Mesendoderm (in vitro differentiated cells): ENCODE results near the gene SNPH.

Source experiments
- DNase-seq: peaks from one replicate; pipeline ENCODE4 v3.0.0; 2013
- H2AK5ac ChIP-seq: 2 replicates; pipeline ENCODE4 v1.6.1; 2013; ENCODE audit warnings: low read length, inconsistent platforms
- H2BK120ac ChIP-seq: 2 replicates; pipeline ENCODE4 v1.6.1; 2013; ENCODE audit warnings: low read depth, mild to moderate bottlenecking, low read length, moderate library complexity, mixed read lengths
- H2BK15ac ChIP-seq: replicated peaks from 2 replicates; pipeline ENCODE4 v1.6.1; 2013; ENCODE audit warnings: low read depth, mild to moderate bottlenecking, moderate library complexity
- H2BK5ac ChIP-seq: 2 replicates; pipeline ENCODE4 v1.6.1; 2013; ENCODE audit warnings: low read length, inconsistent platforms
- H3K18ac ChIP-seq: 2 replicates; pipeline ENCODE4 v1.6.1; 2013; ENCODE audit warnings: mild to moderate bottlenecking, low read length, mixed read lengths
- H3K23ac ChIP-seq: one replicate; pipeline ENCODE4 v1.6.1; 2013; ENCODE audit warnings: low read length
- H3K27ac ChIP-seq: 2 replicates; pipeline ENCODE4 v1.5.1; 2013; ENCODE audit warnings: low read depth, mild to moderate bottlenecking, inconsistent platforms, low read length, moderate library complexity
- H3K27me3 ChIP-seq: 2 replicates; pipeline ENCODE4 v1.6.1; 2013; ENCODE audit warnings: low read length, control low read depth, mild to moderate bottlenecking, inconsistent platforms; ENCODE audit not compliant: insufficient read depth, poor library complexity
- H3K36me3 ChIP-seq: 2 replicates; pipeline ENCODE4 v1.6.1; 2013; ENCODE audit warnings: low read length, inconsistent platforms; ENCODE audit not compliant: control insufficient read depth, insufficient read depth
- H3K4ac ChIP-seq: one replicate; pipeline ENCODE4 v1.6.1; 2013; ENCODE audit warnings: low read depth, mild to moderate bottlenecking, low read length, moderate library complexity
- H3K4me1 ChIP-seq: 2 replicates; pipeline ENCODE4 v1.6.1; 2013; ENCODE audit warnings: low read depth, low read length, inconsistent platforms; ENCODE audit not compliant: control insufficient read depth
- H3K4me2 ChIP-seq: 2 replicates; pipeline ENCODE4 v1.6.1; 2013; ENCODE audit warnings: low read length
- H3K4me3 ChIP-seq: 2 replicates; pipeline ENCODE4 v1.5.1; 2013; ENCODE audit warnings: mild to moderate bottlenecking, low read length
- H3K56ac ChIP-seq: one replicate; pipeline ENCODE4 v1.6.1; 2013; ENCODE audit warnings: low read length
- H3K79me1 ChIP-seq: 2 replicates; pipeline ENCODE4 v1.6.1; 2013; ENCODE audit warnings: low read length, inconsistent platforms
- H3K79me2 ChIP-seq: 2 replicates; pipeline ENCODE4 v1.6.1; 2013; ENCODE audit warnings: mild to moderate bottlenecking, low read length; ENCODE audit not compliant: control insufficient read depth, insufficient read depth
- H3K9ac ChIP-seq: 2 replicates; pipeline ENCODE4 v1.6.1; 2013; ENCODE audit warnings: low read length, inconsistent platforms
- H4K5ac ChIP-seq: one replicate; pipeline ENCODE4 v1.6.1; 2013; ENCODE audit warnings: low read length
- H4K8ac ChIP-seq: one replicate; pipeline ENCODE4 v1.6.1; 2013; ENCODE audit warnings: low read depth, mild to moderate bottlenecking, control low read depth, low read length, moderate library complexity
- WGBS: extraction: QIAGEN DNeasy Blood & Tissue Kit; methylation state at CpG from one replicate; pipeline ENCODE4 v1.1.7; 2013; ENCODE audit warnings: low lambda C conversion rate, missing lambda C conversion rate; ENCODE audit not compliant: insufficient coverage; ENCODE audit errors: extremely low coverage; 5-methylcytosine and 5-hydroxymethylcytosine counted together

SNPH gene

GRCh38 chr20:1353956-1354355, 87.9 kb downstream of the SNPH start:
- Histone ChIP-seq H3K4me1 (no peaks in the 10 kb centered on the region), H2AK5ac (no peak overlapping the region), H3K4me2 (no peak overlapping the region), H2BK5ac (no peak overlapping the region), H2BK120ac (no peak overlapping the region), H3K36me3 (no peaks in the 10 kb centered on the region), H3K23ac (no peak overlapping the region), H3K56ac (no peak overlapping the region), H3K79me1 (no peaks in the 10 kb centered on the region), H3K9ac (no peak overlapping the region), H2BK15ac (no peak overlapping the region), H4K8ac (no peak overlapping the region), H3K27me3 (no peaks in the 10 kb centered on the region), H3K79me2 (no peaks in the 10 kb centered on the region), H3K18ac (no peak overlapping the region), H3K27ac (no peak overlapping the region), H4K5ac (no peak overlapping the region), H3K4ac (no peak overlapping the region), H3K4me3 (no peak overlapping the region)
- DNase-seq = no peak

- no peak overlapping the region for H3K23ac ChIP-seq
- H3K4me3 ChIP-seq = no peak overlapping the region
- WGBS = no CpG with 5 or more reads among the region's 9 CpGs
- H3K27me3 ChIP-seq = no peaks in the 10 kb centered on the region
- no peaks in the 10 kb centered on the region for H3K79me2 ChIP-seq
- H2AK5ac ChIP-seq = no peak overlapping the region
- H3K9ac ChIP-seq = no peak overlapping the region
- no peak overlapping the region for H3K27ac ChIP-seq
- no peak overlapping the region for H2BK5ac ChIP-seq
- no peak overlapping the region for H3K4me2 ChIP-seq
- H4K8ac ChIP-seq = peak overlapping the region; percentile 65
- no peak overlapping the region for H2BK15ac ChIP-seq
- no peaks in the 10 kb centered on the region for H3K4me1 ChIP-seq
- no peak for DNase-seq
- no peaks in the 10 kb centered on the region for H3K79me1 ChIP-seq
- H3K4ac ChIP-seq = no peak overlapping the region
- no peak overlapping the region for H3K18ac ChIP-seq
- no peak overlapping the region for H2BK120ac ChIP-seq
- no peaks in the 10 kb centered on the region for H3K36me3 ChIP-seq
- no peak overlapping the region for H4K5ac ChIP-seq
- H3K56ac ChIP-seq = no peak overlapping the region
Observed at GRCh38 chr20:1357921-1358671, 92.0 kb downstream of the SNPH start.
